H1 (cell line): ENCODE measurements around the gene TANC1. TPM values are rescaled to one million over a fixed set of nuclear protein-coding genes. Genes with fewer than 3 reads are reported as not detected.
"Not testable (repeated sequence)": the region's sequence is repeated elsewhere in the genome, so short reads cannot be mapped to it uniquely, and the experiment has no call there.

Experiments
- CTCF ChIA-PET: fragments of 300-600 bp; sonication (Branson Sonifier 250); formaldehyde crosslinking; loops from one replicate; lab custom pipeline; 2021; ENCODE audit not compliant: partially characterized antibody; lab: Charles Lee
- POLR2A ChIA-PET: fragments of 300-600 bp; sonication (Branson Sonifier 250); formaldehyde crosslinking; loops from one replicate; lab custom pipeline; 2021; ENCODE audit warnings: inconsistent platforms; ENCODE audit not compliant: partially characterized antibody; lab: Charles Lee
- DNase-seq, 2 experiments: peaks; one replicate each; pipeline versions ENCODE4 v3.0.0 to v3.0.0-alpha.2; 2010 to 2022; ENCODE audit warnings: low spot score in 2 of 2, low read depth in 1 of 2, mixed read lengths in 1 of 2
- FAIRE-seq: peaks from 2 replicates; lab custom pipeline; 2011; peaks lifted over from hg19 to GRCh38; lab: Jason Lieb, UNC
- H2AFZ ChIP-seq: 2 replicates; pipeline ENCODE4 v1.8.1; 2012; ENCODE audit warnings: low read length, inconsistent platforms
- H2AK5ac ChIP-seq: 2 replicates; pipeline ENCODE4 v1.6.1; 2013; ENCODE audit warnings: low read depth, low read length
- H2BK120ac ChIP-seq: replicated peaks from 2 replicates; pipeline ENCODE3; 2013; ENCODE audit warnings: low read depth, low read length, inconsistent platforms
- H2BK12ac ChIP-seq: 2 replicates; pipeline ENCODE4 v1.6.1; 2013; ENCODE audit warnings: low read depth, low read length
- H2BK15ac ChIP-seq: 2 replicates; pipeline ENCODE4 v1.6.1; 2013; ENCODE audit warnings: low read length
- H2BK20ac ChIP-seq: 2 replicates; pipeline ENCODE4 v1.6.1; 2013; ENCODE audit warnings: low read length
- H2BK5ac ChIP-seq: 2 replicates; pipeline ENCODE4 v1.6.1; 2013; ENCODE audit warnings: low read depth, low read length
- H3K14ac ChIP-seq: 2 replicates; pipeline ENCODE4 v1.6.1; 2013; ENCODE audit warnings: inconsistent platforms; ENCODE audit not compliant: insufficient read length
- H3K18ac ChIP-seq: 2 replicates; pipeline ENCODE4 v1.6.1; 2013; ENCODE audit warnings: low read length; ENCODE audit errors: extremely low read depth
- H3K23ac ChIP-seq: 2 replicates; pipeline ENCODE4 v1.6.1; 2013; ENCODE audit warnings: inconsistent platforms; ENCODE audit not compliant: insufficient read length
- H3K23me2 ChIP-seq: 2 replicates; pipeline ENCODE4 v1.6.1; 2013; ENCODE audit warnings: low read depth, low read length
- H3K27ac ChIP-seq: 2 replicates; pipeline ENCODE4 v1.6.1; 2011; ENCODE audit warnings: low read depth, low read length, inconsistent platforms
- H3K27me3 ChIP-seq, 4 experiments: replicated peaks in 1 of 4; 1 replicate in 1 of 4; 2 replicates in 3 of 4; pipeline versions ENCODE4 v1.6.1 to v1.8.1; 2011 to 2013; ENCODE audit warnings: low read length in 3 of 4, mild to moderate bottlenecking in 3 of 4, inconsistent platforms in 2 of 4, mixed read lengths in 2 of 4, moderate library complexity in 1 of 4; ENCODE audit not compliant: control insufficient read depth in 3 of 4, insufficient read depth in 3 of 4; ENCODE audit errors: extremely low read depth in 1 of 4
- H3K36me3 ChIP-seq, 4 experiments: 2 replicates each; pipeline versions ENCODE4 v1.6.1 to v1.8.1; 2011 to 2013; ENCODE audit warnings: mild to moderate bottlenecking in 4 of 4, low read length in 3 of 4, moderate library complexity in 2 of 4, control low read depth in 1 of 4, inconsistent platforms in 1 of 4; ENCODE audit not compliant: insufficient read depth in 4 of 4, control insufficient read depth in 2 of 4
- H3K4ac ChIP-seq: replicated peaks from 2 replicates; pipeline ENCODE3; 2013; ENCODE audit warnings: low read length, low read depth, mixed read lengths, inconsistent platforms; ENCODE audit not compliant: insufficient read length
- H3K4me1 ChIP-seq, 4 experiments: replicated peaks in 1 of 4; 1 replicate in 1 of 4; 2 replicates in 3 of 4; pipeline versions ENCODE4 v1.6.1 to v1.8.1; 2011 to 2013; ENCODE audit warnings: low read length in 3 of 4, inconsistent platforms in 2 of 4, mixed read lengths in 1 of 4; ENCODE audit not compliant: insufficient read depth in 4 of 4, control insufficient read depth in 3 of 4
- H3K4me2 ChIP-seq, 2 experiments: 2 replicates each; pipeline versions ENCODE4 v1.6.1 to v1.8.1; 2011 to 2013; ENCODE audit warnings: low read depth in 2 of 2, low read length in 2 of 2, control low read depth in 1 of 2, inconsistent platforms in 1 of 2, mild to moderate bottlenecking in 1 of 2; ENCODE audit not compliant: insufficient read depth in 1 of 2
- H3K4me3 ChIP-seq, 4 experiments: fragments of 200-600, 300-600 bp in 1 of 4; sonication (generic), shearing (Covaris generic), sonication (Bioruptor Twin) in 1 of 4; 2 replicates each; pipeline versions ENCODE4 v1.5.1 to v1.8.1; 2011 to 2016; ENCODE audit warnings: low read length in 4 of 4, low read depth in 3 of 4, control low read depth in 2 of 4, inconsistent platforms in 2 of 4, mild to moderate bottlenecking in 2 of 4, mixed read lengths in 1 of 4, moderate library complexity in 1 of 4; ENCODE audit not compliant: insufficient read depth in 2 of 4; ENCODE audit errors: extremely low read depth in 1 of 4
- H3K56ac ChIP-seq: replicated peaks from 2 replicates; pipeline ENCODE3; 2013; ENCODE audit warnings: low read depth, mild to moderate bottlenecking, mixed read lengths, low read length, inconsistent platforms; ENCODE audit not compliant: insufficient read length
- H3K79me1 ChIP-seq: 2 replicates; pipeline ENCODE4 v1.6.1; 2013; ENCODE audit warnings: low read depth, low read length, control low read depth
- H3K79me2 ChIP-seq, 2 experiments: 2 replicates each; pipeline versions ENCODE4 v1.6.1 to v1.8.1; 2012 to 2013; ENCODE audit warnings: low read length in 2 of 2, mild to moderate bottlenecking in 2 of 2, inconsistent platforms in 1 of 2; ENCODE audit not compliant: insufficient read depth in 2 of 2, control insufficient read depth in 1 of 2
- H3K9ac ChIP-seq, 4 experiments: replicated peaks in 1 of 4; 1 replicate in 1 of 4; 2 replicates in 3 of 4; pipeline versions ENCODE4 v1.6.1 to v1.8.1; 2011 to 2013; ENCODE audit warnings: low read depth in 3 of 4, low read length in 3 of 4, control low read depth in 2 of 4, mild to moderate bottlenecking in 2 of 4, moderate library complexity in 2 of 4, inconsistent platforms in 1 of 4; ENCODE audit errors: extremely low read depth in 1 of 4
- H3K9me3 ChIP-seq, 2 experiments: 2 replicates each; pipeline versions ENCODE4 v1.6.1 to v1.8.1; 2012 to 2013; ENCODE audit warnings: mild to moderate bottlenecking in 2 of 2, moderate library complexity in 2 of 2, control low read depth in 1 of 2, inconsistent platforms in 1 of 2, low read depth in 1 of 2, low read length in 1 of 2, mixed read lengths in 1 of 2; ENCODE audit not compliant: insufficient read depth in 2 of 2
- H4K20me1 ChIP-seq, 2 experiments: replicated peaks in 1 of 2; 2 replicates each; pipeline versions ENCODE3 to v1.8.1; 2011 to 2013; ENCODE audit warnings: inconsistent platforms in 2 of 2, low read length in 2 of 2, mild to moderate bottlenecking in 1 of 2; ENCODE audit not compliant: insufficient read depth in 2 of 2, control insufficient read depth in 1 of 2
- H4K5ac ChIP-seq: 2 replicates; pipeline ENCODE4 v1.6.1; 2013; ENCODE audit warnings: low read length, low read depth, mixed read lengths, inconsistent platforms; ENCODE audit not compliant: insufficient read length
- H4K8ac ChIP-seq: 2 replicates; pipeline ENCODE4 v1.8.0; 2013; ENCODE audit warnings: mild to moderate bottlenecking, moderate library complexity, low read length, inconsistent platforms; ENCODE audit not compliant: insufficient read depth; ENCODE audit errors: extremely low read depth
- H4K91ac ChIP-seq: replicated peaks from 2 replicates; pipeline ENCODE3; 2013; ENCODE audit warnings: low read length, mixed read lengths, inconsistent platforms; ENCODE audit not compliant: insufficient read length
- RAD21 ChIP-seq, 2 experiments: IDR thresholded peaks in 1 of 2; conservative IDR thresholded peaks in 1 of 2; 2 replicates each; pipeline ENCODE4 v1.6.1; 2011; ENCODE audit warnings: low read depth in 2 of 2, low read length in 2 of 2, improper control_type of control experiment in 1 of 2, inconsistent platforms in 1 of 2, mild to moderate bottlenecking in 1 of 2, moderate library complexity in 1 of 2
- WGBS, 2 experiments: shearing (Covaris generic) in 1 of 2; methylation state at CpG; one replicate each; pipeline versions ENCODE4 v1.1.6 to v1.1.7; 2013 to 2015; ENCODE audit warnings: low lambda C conversion rate in 2 of 2, mixed read lengths in 2 of 2, inconsistent platforms in 1 of 2, low coverage in 1 of 2, missing lambda C conversion rate in 1 of 2; ENCODE audit not compliant: insufficient replicate concordance in 2 of 2, insufficient coverage in 1 of 2, insufficient read length in 1 of 2; ENCODE audit errors: extremely low coverage in 1 of 2, missing lambda C conversion rate in 1 of 2; 5-methylcytosine and 5-hydroxymethylcytosine counted together
- polyA plus RNA-seq, 7 experiments: library from polyadenylated mRNA; depleted of rRNA in 3 of 7; stranded (reverse) in 5 of 7; unstranded in 2 of 7; fragments of >200 nt in 5 of 7; fragments of 200-250 nt in 2 of 7; gene quantifications; 1 replicate in 5 of 7; 2 replicates in 1 of 7; 4 replicates in 1 of 7; pipeline versions ENCODE4 v1.2.1 to v1.2.3, GENCODE V29; 2011 to 2013; ENCODE audit warnings: missing spikeins in 2 of 7, mixed read lengths in 2 of 7
- total RNA-seq: library from RNA; stranded (reverse); fragmentation: NEBNext Ultra II Directional; extraction: Animal tissue kit (Norgen Biotek cat#: 25700); gene quantifications from 2 replicates; pipeline ENCODE4 v1.2.1, GENCODE V29; 2021
- TF ChIP-seq, protein P1 (sequence below), 3 experiments: IDR thresholded peaks; 1 replicate in 2 of 3; 2 replicates in 1 of 3; pipeline versions ENCODE4 v1.5.1 to v1.6.1; 2011; ENCODE audit warnings: low read length in 3 of 3, mild to moderate bottlenecking in 3 of 3, inconsistent platforms in 2 of 3, low read depth in 1 of 3, moderate library complexity in 1 of 3; ENCODE audit not compliant: insufficient read depth in 1 of 3; ENCODE audit errors: control extremely low read depth in 1 of 3

Gene TANC1
- total and polyA plus RNA-seq, 2 of the 8 experiments (the other 6 are each of a cell fraction or from before 2014, with no cell fraction given) = 4.1 to 7.6 TPM

DNA sequence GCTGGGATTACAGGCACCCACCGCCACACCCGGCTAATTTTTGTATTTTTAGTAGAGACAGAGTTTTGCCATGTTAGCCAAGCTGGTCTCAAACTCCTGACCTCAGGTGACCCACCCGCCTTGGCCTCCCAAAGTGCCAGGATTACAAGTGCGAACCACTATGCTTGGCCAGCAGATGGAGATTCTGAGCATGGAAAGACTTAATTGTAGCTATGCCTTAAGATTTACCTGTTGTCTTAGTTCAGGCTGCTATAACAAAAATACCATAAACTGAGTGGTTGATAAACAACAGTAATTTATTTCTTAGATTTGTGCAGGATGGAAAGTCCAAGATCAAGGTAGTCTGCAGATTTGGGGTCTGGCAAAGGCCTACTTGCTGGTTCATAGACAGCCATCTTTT lies 172.4 kb downstream of the TANC1 start:
- not testable (repeated sequence) for DNase-seq
- FAIRE-seq = peak; percentile 45

More for the DNA sequence above, 172.4 kb downstream of the TANC1 start:
- not testable (repeated sequence) for H3K56ac ChIP-seq, H2BK5ac ChIP-seq, H2BK12ac ChIP-seq, H3K36me3 ChIP-seq, H4K5ac ChIP-seq, H3K4me3 ChIP-seq, H3K79me2 ChIP-seq, H4K20me1 ChIP-seq, H2BK120ac ChIP-seq, H2AFZ ChIP-seq, H3K14ac ChIP-seq, H3K27ac ChIP-seq, H2BK20ac ChIP-seq, H4K8ac ChIP-seq, H3K18ac ChIP-seq, H3K23ac ChIP-seq, H3K27me3 ChIP-seq, H3K9me3 ChIP-seq, H3K4me1 ChIP-seq, H2AK5ac ChIP-seq, H3K79me1 ChIP-seq, H3K4ac ChIP-seq, H3K4me2 ChIP-seq, H4K91ac ChIP-seq, H3K23me2 ChIP-seq, H2BK15ac ChIP-seq, H3K9ac ChIP-seq
- TF ChIP-seq RAD21 (IDR thresholded peaks at IDR 0.05 in 1 of 2, conservative IDR thresholded peaks at IDR 0.05 in 1 of 2; ENCODE audit: low read depth in 2 of 2, low read length in 2 of 2) = peak; percentile 27 to 34; a peak in 3 of 4 replicates
- TF ChIP-seq, protein P1, sequence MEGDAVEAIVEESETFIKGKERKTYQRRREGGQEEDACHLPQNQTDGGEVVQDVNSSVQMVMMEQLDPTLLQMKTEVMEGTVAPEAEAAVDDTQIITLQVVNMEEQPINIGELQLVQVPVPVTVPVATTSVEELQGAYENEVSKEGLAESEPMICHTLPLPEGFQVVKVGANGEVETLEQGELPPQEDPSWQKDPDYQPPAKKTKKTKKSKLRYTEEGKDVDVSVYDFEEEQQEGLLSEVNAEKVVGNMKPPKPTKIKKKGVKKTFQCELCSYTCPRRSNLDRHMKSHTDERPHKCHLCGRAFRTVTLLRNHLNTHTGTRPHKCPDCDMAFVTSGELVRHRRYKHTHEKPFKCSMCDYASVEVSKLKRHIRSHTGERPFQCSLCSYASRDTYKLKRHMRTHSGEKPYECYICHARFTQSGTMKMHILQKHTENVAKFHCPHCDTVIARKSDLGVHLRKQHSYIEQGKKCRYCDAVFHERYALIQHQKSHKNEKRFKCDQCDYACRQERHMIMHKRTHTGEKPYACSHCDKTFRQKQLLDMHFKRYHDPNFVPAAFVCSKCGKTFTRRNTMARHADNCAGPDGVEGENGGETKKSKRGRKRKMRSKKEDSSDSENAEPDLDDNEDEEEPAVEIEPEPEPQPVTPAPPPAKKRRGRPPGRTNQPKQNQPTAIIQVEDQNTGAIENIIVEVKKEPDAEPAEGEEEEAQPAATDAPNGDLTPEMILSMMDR (IDR thresholded peaks at IDR 0.05; ENCODE audit: control extremely low read depth in 1 of 3, insufficient read depth in 1 of 3, low read depth in 1 of 3, low read length in 3 of 3) = peak in 2 of 3 experiments; percentile 8 to 20; a peak in 2 of 4 replicates
- 88% methylated on average over 4 of the region's 4 CpGs; no CpG with 5 or more reads in 1 of the 2 experiments for WGBS, 2 experiments
- POLR2A ChIA-PET = interaction anchor here (0.7 kb wide), 1 partner anchor 15 kb away, joined by 3 read pairs; no protein-coding TSS in a partner anchor
- CTCF ChIA-PET = interaction anchor here (0.7 to 5.5 kb wide), 15 partner anchors 10 to 298 kb away, joined by 3 to 43 read pairs (median 4); no protein-coding TSS in a partner anchor
